HL-60 (cell line): ENCODE data around the gene HCK.

Source experiments
- DNase-seq, 2 experiments: peaks; one replicate each; pipeline ENCODE4 v3.0.0-alpha.2; 2010 to 2020; ENCODE audit warnings: low read depth in 1 of 2, low spot score in 1 of 2
- H3K27ac ChIP-seq: fragments of 250-450 bp; sonication (Bioruptor Pico); replicated peaks from 2 replicates; pipeline ENCODE4 v1.5.1; 2020; ENCODE audit warnings: mild to moderate bottlenecking, moderate library complexity
- H3K27me3 ChIP-seq: fragments of 250-450 bp; sonication (Bioruptor Pico); 2 replicates; pipeline ENCODE4 v1.5.1; 2021; ENCODE audit warnings: mild to moderate bottlenecking, moderate library complexity; ENCODE audit not compliant: insufficient read depth, poor library complexity, severe bottlenecking
- H3K4me3 ChIP-seq: replicated peaks from 2 replicates; pipeline ENCODE4 v1.5.1; 2011; ENCODE audit warnings: mild to moderate bottlenecking, control low read depth, low read length; ENCODE audit not compliant: insufficient read depth
- GABPA ChIP-seq: IDR thresholded peaks from 2 replicates; pipeline ENCODE4 v1.6.1; 2012; ENCODE audit warnings: low read depth
- POLR2AphosphoS5 ChIP-seq: IDR thresholded peaks from 2 replicates; pipeline ENCODE4 v1.6.1; 2012; ENCODE audit warnings: low read depth
- SPI1 ChIP-seq: IDR thresholded peaks from 2 replicates; pipeline ENCODE4 v1.6.1; 2012; ENCODE audit warnings: low read depth, mild to moderate bottlenecking, borderline replicate concordance
- TF ChIP-seq, protein P1 (sequence below): IDR thresholded peaks from 2 replicates; pipeline ENCODE4 v1.6.1; 2012; ENCODE audit warnings: low read depth; ENCODE audit not compliant: insufficient replicate concordance
- TF ChIP-seq, protein P2 (sequence below): IDR thresholded peaks from one replicate; pipeline ENCODE4 v1.5.1; 2011; ENCODE audit warnings: low read length, control low read depth, inconsistent platforms; ENCODE audit not compliant: insufficient read depth

The HCK gene

DNA sequence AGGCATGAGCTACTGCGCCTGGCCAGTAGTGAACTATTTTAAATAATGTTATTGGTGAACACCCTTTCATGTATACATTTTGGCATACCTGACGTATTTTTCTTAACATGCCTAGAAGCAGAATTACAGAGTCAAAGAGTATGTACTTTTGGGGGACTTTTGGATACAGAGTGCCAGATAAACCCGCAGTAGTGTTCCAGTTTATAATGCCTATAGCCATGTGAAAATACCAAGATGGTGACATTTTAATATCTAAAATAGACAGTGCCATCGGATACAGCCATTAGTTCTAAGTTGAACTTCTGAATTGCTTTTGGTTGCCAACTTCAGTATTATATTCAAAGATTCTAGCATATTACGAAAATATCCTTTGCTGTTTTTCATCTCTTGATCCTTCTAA is 77.8 kb downstream of the HCK start:
- no peaks in the 10 kb centered on the region for H3K27me3 ChIP-seq

DNA sequence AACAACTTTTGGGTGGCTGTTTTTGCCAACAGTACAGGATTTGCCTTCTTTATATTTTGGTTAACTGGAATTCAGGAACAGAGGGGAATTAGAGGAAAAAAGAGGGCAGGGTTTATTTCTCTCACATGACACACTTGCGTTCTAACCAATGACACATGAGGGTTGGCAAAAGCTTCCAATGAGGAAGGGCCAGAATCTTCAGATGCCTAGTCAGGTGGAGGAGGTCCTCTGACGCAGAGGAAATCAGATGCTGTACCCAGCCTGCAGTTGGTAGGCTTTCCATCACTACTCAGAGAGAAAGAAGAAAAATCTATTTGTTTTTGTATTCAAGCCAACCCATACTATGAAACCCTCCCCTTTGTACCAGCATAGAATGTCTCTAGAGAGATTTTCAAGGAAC is 78.3 kb downstream of the HCK start:
- TF ChIP-seq POLR2AphosphoS5 (no peak), SPI1 (no peak), GABPA (no peak)
- TF ChIP-seq, protein P1, sequence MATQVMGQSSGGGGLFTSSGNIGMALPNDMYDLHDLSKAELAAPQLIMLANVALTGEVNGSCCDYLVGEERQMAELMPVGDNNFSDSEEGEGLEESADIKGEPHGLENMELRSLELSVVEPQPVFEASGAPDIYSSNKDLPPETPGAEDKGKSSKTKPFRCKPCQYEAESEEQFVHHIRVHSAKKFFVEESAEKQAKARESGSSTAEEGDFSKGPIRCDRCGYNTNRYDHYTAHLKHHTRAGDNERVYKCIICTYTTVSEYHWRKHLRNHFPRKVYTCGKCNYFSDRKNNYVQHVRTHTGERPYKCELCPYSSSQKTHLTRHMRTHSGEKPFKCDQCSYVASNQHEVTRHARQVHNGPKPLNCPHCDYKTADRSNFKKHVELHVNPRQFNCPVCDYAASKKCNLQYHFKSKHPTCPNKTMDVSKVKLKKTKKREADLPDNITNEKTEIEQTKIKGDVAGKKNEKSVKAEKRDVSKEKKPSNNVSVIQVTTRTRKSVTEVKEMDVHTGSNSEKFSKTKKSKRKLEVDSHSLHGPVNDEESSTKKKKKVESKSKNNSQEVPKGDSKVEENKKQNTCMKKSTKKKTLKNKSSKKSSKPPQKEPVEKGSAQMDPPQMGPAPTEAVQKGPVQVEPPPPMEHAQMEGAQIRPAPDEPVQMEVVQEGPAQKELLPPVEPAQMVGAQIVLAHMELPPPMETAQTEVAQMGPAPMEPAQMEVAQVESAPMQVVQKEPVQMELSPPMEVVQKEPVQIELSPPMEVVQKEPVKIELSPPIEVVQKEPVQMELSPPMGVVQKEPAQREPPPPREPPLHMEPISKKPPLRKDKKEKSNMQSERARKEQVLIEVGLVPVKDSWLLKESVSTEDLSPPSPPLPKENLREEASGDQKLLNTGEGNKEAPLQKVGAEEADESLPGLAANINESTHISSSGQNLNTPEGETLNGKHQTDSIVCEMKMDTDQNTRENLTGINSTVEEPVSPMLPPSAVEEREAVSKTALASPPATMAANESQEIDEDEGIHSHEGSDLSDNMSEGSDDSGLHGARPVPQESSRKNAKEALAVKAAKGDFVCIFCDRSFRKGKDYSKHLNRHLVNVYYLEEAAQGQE: no peak
- TF ChIP-seq, protein P2, sequence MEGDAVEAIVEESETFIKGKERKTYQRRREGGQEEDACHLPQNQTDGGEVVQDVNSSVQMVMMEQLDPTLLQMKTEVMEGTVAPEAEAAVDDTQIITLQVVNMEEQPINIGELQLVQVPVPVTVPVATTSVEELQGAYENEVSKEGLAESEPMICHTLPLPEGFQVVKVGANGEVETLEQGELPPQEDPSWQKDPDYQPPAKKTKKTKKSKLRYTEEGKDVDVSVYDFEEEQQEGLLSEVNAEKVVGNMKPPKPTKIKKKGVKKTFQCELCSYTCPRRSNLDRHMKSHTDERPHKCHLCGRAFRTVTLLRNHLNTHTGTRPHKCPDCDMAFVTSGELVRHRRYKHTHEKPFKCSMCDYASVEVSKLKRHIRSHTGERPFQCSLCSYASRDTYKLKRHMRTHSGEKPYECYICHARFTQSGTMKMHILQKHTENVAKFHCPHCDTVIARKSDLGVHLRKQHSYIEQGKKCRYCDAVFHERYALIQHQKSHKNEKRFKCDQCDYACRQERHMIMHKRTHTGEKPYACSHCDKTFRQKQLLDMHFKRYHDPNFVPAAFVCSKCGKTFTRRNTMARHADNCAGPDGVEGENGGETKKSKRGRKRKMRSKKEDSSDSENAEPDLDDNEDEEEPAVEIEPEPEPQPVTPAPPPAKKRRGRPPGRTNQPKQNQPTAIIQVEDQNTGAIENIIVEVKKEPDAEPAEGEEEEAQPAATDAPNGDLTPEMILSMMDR: no peak
- H3K27me3 ChIP-seq: no peaks in the 10 kb centered on the region
- DNase-seq: no peak
- H3K4me3 ChIP-seq: no peak overlapping the region
- no peak overlapping the region for H3K27ac ChIP-seq

More for the DNA sequence above, 77.8 kb downstream of the HCK start:
- Histone ChIP-seq H3K4me3 (no peak overlapping the region), H3K27ac (no peak overlapping the region)
- TF ChIP-seq, protein P1: no peak
- TF ChIP-seq SPI1 (no peak), POLR2AphosphoS5 (no peak), GABPA (no peak)
- TF ChIP-seq, protein P2: no peak
- DNase-seq: no peak

DNA sequence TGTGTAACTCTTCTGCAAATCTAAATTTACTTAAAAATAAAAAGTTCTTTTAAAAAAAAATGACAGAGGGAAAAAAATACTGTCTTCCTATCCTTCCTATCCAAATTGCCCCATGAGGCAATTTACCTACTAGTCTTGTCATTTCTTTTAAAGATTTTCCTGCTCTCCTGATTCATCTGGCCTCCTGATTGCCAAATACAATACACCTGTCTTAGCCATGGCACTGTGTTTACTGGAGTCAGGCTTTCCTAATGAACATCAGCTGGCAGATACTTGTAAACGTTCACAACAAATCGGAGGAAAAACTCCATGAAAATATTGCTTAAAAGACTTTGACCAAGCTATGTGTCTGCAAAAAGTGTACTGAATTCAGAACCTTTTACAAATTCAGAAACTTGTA is 78.9 kb downstream of the HCK start:
- H3K27me3 ChIP-seq: no peaks in the 10 kb centered on the region
- no peak overlapping the region for H3K27ac ChIP-seq
- no peak for DNase-seq
- no peak overlapping the region for H3K4me3 ChIP-seq
- no peak for TF ChIP-seq SPI1
- TF ChIP-seq, protein P1: no peak
- TF ChIP-seq, protein P2: no peak
- TF ChIP-seq GABPA: no peak
- no peak for TF ChIP-seq POLR2AphosphoS5
